Keratinocyte (primary cell): ENCODE measurements around the gene ANAPC16. TPM values are rescaled to one million over a fixed set of nuclear protein-coding genes. Genes with fewer than 3 reads are reported as not detected.

Source experiments
- DNase-seq: peaks from one replicate; pipeline ENCODE4 v3.0.0-alpha.2; 2011; ENCODE audit warnings: low read depth, missing footprints, low spot score
- FAIRE-seq: peaks from 2 replicates; lab custom pipeline; 2011; peaks lifted over from hg19 to GRCh38; lab: Jason Lieb, UNC
- H2AFZ ChIP-seq: 2 replicates; pipeline ENCODE4 v1.6.0; 2012; ENCODE audit warnings: low read length, control low read depth, inconsistent platforms; ENCODE audit not compliant: control insufficient read depth
- H3K27ac ChIP-seq: 2 replicates; pipeline ENCODE4 v1.5.1; 2011; ENCODE audit warnings: low read length; ENCODE audit not compliant: control insufficient read depth, insufficient read depth
- H3K27me3 ChIP-seq: 3 replicates; pipeline ENCODE4 v1.6.0; 2011; ENCODE audit warnings: low read length; ENCODE audit not compliant: control insufficient read depth, insufficient read depth; ENCODE audit errors: extremely low read depth
- H3K36me3 ChIP-seq, 2 experiments: 2 replicates in 1 of 2; 3 replicates in 1 of 2; pipeline ENCODE4 v1.5.1; 2011; ENCODE audit warnings: low read length in 2 of 2, mild to moderate bottlenecking in 1 of 2; ENCODE audit not compliant: control insufficient read depth in 2 of 2, insufficient read depth in 2 of 2; ENCODE audit errors: extremely low read depth in 1 of 2
- H3K4me1 ChIP-seq: 3 replicates; pipeline ENCODE4 v1.5.1; 2011; ENCODE audit warnings: low read length; ENCODE audit not compliant: control insufficient read depth, insufficient read depth; ENCODE audit errors: extremely low read depth
- H3K4me2 ChIP-seq: 3 replicates; pipeline ENCODE4 v1.6.0; 2011; ENCODE audit warnings: low read depth, low read length; ENCODE audit not compliant: control insufficient read depth, insufficient read depth; ENCODE audit errors: extremely low read depth
- H3K4me3 ChIP-seq, 3 experiments: fragments of 200-600 bp in 1 of 3; sonication (generic) in 1 of 3; 2 replicates in 2 of 3; 3 replicates in 1 of 3; pipeline ENCODE4 v1.5.1; 2011 to 2016; ENCODE audit warnings: low read length in 3 of 3, mild to moderate bottlenecking in 3 of 3, control low read depth in 2 of 3, inconsistent platforms in 1 of 3, low read depth in 1 of 3, mixed read lengths in 1 of 3, mixed run types in 1 of 3, moderate library complexity in 1 of 3; ENCODE audit not compliant: control insufficient read depth in 2 of 3, insufficient read depth in 2 of 3; ENCODE audit errors: extremely low read depth in 1 of 3
- H3K79me2 ChIP-seq: 2 replicates; pipeline ENCODE4 v1.6.0; 2012; ENCODE audit warnings: low read length; ENCODE audit not compliant: control insufficient read depth, insufficient read depth
- H3K9ac ChIP-seq: 3 replicates; pipeline ENCODE4 v1.6.0; 2011; ENCODE audit warnings: low read length; ENCODE audit not compliant: control insufficient read depth, insufficient read depth; ENCODE audit errors: extremely low read depth
- H3K9me1 ChIP-seq: 3 replicates; pipeline ENCODE4 v1.6.0; 2011; ENCODE audit warnings: low read length; ENCODE audit not compliant: control insufficient read depth, insufficient read depth; ENCODE audit errors: extremely low read depth
- H3K9me3 ChIP-seq: 2 replicates; pipeline ENCODE4 v1.5.1; 2012; ENCODE audit warnings: low read depth, low read length; ENCODE audit not compliant: control insufficient read depth
- H4K20me1 ChIP-seq: 3 replicates; pipeline ENCODE4 v1.6.0; 2011; ENCODE audit warnings: low read length; ENCODE audit not compliant: control insufficient read depth, insufficient read depth; ENCODE audit errors: extremely low read depth
- CTCF ChIP-seq, 3 experiments: IDR thresholded peaks in 1 of 3; conservative IDR thresholded peaks in 1 of 3; optimal IDR thresholded peaks in 1 of 3; 2 replicates in 2 of 3; 3 replicates in 1 of 3; pipeline versions ENCODE3 to v1.5.1; 2011; ENCODE audit warnings: low read length in 3 of 3, mild to moderate bottlenecking in 3 of 3, moderate library complexity in 2 of 3, control low read depth in 1 of 3, inconsistent platforms in 1 of 3; ENCODE audit not compliant: insufficient read depth in 2 of 3; ENCODE audit errors: extremely low read depth in 1 of 3
- EZH2 ChIP-seq: IDR thresholded peaks from one replicate; pipeline ENCODE4 v1.6.1; 2012; ENCODE audit warnings: inconsistent platforms, mild to moderate bottlenecking, low read length, moderate library complexity
- dilution Hi-C: fragments of 300-500 bp; cut with MboI; formaldehyde crosslinking; loops from one replicate; pipeline ENCODE4 v1.7.0; 2020; ENCODE audit warnings: low sequenced_read_pairs; ENCODE audit not compliant: extremely low pct_ligation_motif_present
- polyA minus RNA-seq, 3 experiments: library from RNA; depleted of rRNA, polyadenylated mRNA; stranded (reverse); fragments of >200 nt; gene quantifications; 1 replicate in 1 of 3; 2 replicates in 1 of 3; 3 replicates in 1 of 3; pipeline ENCODE4 v1.2.3, GENCODE V29; 2011
- polyA plus RNA-seq, 5 experiments: library from polyadenylated mRNA; depleted of rRNA in 3 of 5; stranded (reverse) in 3 of 5; stranded (forward) in 1 of 5; unstranded in 1 of 5; fragments of >200 nt; gene quantifications; 1 replicate in 1 of 5; 2 replicates in 3 of 5; 3 replicates in 1 of 5; pipeline versions ENCODE4 v1.2.1 to v1.2.3, GENCODE V29; 2011 to 2012; ENCODE audit warnings: missing spikeins in 2 of 5, low read depth in 1 of 5, low replicate concordance in 1 of 5

The ANAPC16 gene
- polyA plus RNA-seq (61.6 to 93.9 TPM (median 70.2 TPM) in 3 replicates), polyA minus RNA-seq (10.7 to 23.5 TPM (median 17.1 TPM) in 3 replicates)
- 49.2 TPM for polyA plus RNA-seq (2011; ENCODE audit: low read depth)
- 39.7 and 67.5 TPM in 2 replicates for polyA plus RNA-seq (2011; cell fraction: cytosol; rRNA removed)
- 14.3 and 21.5 TPM in 2 replicates for polyA plus RNA-seq (2011; cell fraction: nucleus; rRNA removed)
- polyA plus RNA-seq (2012; ENCODE audit: low replicate concordance), result 50.0 and 66.0 TPM in 2 replicates
- polyA minus RNA-seq (2011; cell fraction: cytosol; rRNA and poly(A)+ RNA removed), result 8.2 TPM
- polyA minus RNA-seq (2011; cell fraction: nucleus; rRNA and poly(A)+ RNA removed), result 4.5 and 6.1 TPM in 2 replicates

- H3K36me3 ChIP-seq, result peaks cover 1 to 5% of the 10 kb centered on the region in 2 experiments
- no peaks in the 10 kb centered on the region for H4K20me1 ChIP-seq
- no peak for TF ChIP-seq EZH2
- peak; percentile 51 for FAIRE-seq
- dilution Hi-C loops, result no loop called here
- peaks cover 33% of the 10 kb centered on the region for H3K4me1 ChIP-seq
- H3K27me3 ChIP-seq, result no peaks in the 10 kb centered on the region
- H3K9me3 ChIP-seq, result no peaks in the 10 kb centered on the region
- peak; percentile 59 for DNase-seq
- H3K4me3 ChIP-seq, result peak within 1 kb of the TSS; percentile 84 to 99 (median 90)
- H2AFZ ChIP-seq, result peak within 1 kb of the TSS; percentile 98
- H3K9me1 ChIP-seq, result no peaks in the 10 kb centered on the region
- H3K79me2 ChIP-seq, result peaks cover 39% of the 10 kb centered on the region
- H3K4me2 ChIP-seq, result peak within 1 kb of the TSS; percentile 99
- peak within 1 kb of the TSS; percentile 96 for H3K27ac ChIP-seq
- peak within 1 kb of the TSS; percentile 97 for H3K9ac ChIP-seq
These were observed at the start of gene ANAPC16, which contains the start of gene ASCC1 for GRCh38 chr10:72215611-72216549. ANAPC16 (plus strand) TSS chr10:72216012; CDS start chr10:72223915, 7,903 bp downstream. ASCC1 (minus strand) TSS chr10:72216276; CDS start chr10:72213298, 2,978 bp downstream.

- DNase-seq (no peak), FAIRE-seq (no peak)
- Histone ChIP-seq H2AFZ (no peak overlapping the region), H3K9me3 (no peaks in the 10 kb centered on the region), H3K27me3 (no peaks in the 10 kb centered on the region), H3K36me3 (no peaks in the 10 kb centered on the region), H3K9me1 (no peaks in the 10 kb centered on the region), H3K4me3 (no peak overlapping the region), H3K4me2 (no peak overlapping the region), H3K9ac (no peak overlapping the region), H3K4me1 (peaks cover 23% of the 10 kb centered on the region), H3K79me2 (no peaks in the 10 kb centered on the region), H3K27ac (no peak overlapping the region), H4K20me1 (no peaks in the 10 kb centered on the region)
- TF ChIP-seq CTCF (optimal IDR thresholded peaks at IDR 0.05 in 1 of 3, IDR thresholded peaks at IDR 0.05 in 1 of 3, conservative IDR thresholded peaks at IDR 0.05 in 1 of 3; ENCODE audit: extremely low read depth in 1 of 3, insufficient read depth in 2 of 3, low read length in 3 of 3) (no peak), EZH2 (no peak)
- dilution Hi-C loops, result no loop called here
These were observed 48.7 kb upstream of the ANAPC16 start for GRCh38 chr10:72167118-72167517.
